SU-DHL-6 (cell line): ENCODE measurements around the gene DOCK9.

Experiments used
- H2AFZ ChIP-seq: fragments of 200-600 bp; sonication (generic); 2 replicates; pipeline ENCODE4 v1.6.1; 2014; ENCODE audit warnings: low read depth, mild to moderate bottlenecking, moderate library complexity, mixed read lengths, antibody characterized with exemption, low read length; ENCODE audit not compliant: severe bottlenecking
- H3F3A ChIP-seq: fragments of 200-600 bp; shearing (Covaris generic); 2 replicates; pipeline ENCODE4 v1.6.0; 2016; ENCODE audit warnings: antibody characterized with exemption, mild to moderate bottlenecking; ENCODE audit not compliant: insufficient read depth
- H3K27ac ChIP-seq: fragments of 200-600 bp; sonication (generic); 2 replicates; pipeline ENCODE4 v1.5.1; 2016; ENCODE audit warnings: low read depth, mild to moderate bottlenecking, low read length, moderate library complexity, mixed read lengths
- H3K27me3 ChIP-seq: fragments of 200-600 bp; sonication (generic), shearing (Covaris generic); 2 replicates; pipeline ENCODE4 v1.6.0; 2014; ENCODE audit warnings: mild to moderate bottlenecking, low read length
- H3K36me3 ChIP-seq: fragments of 200-600 bp; sonication (generic); 2 replicates; pipeline ENCODE4 v1.6.1; 2014; ENCODE audit warnings: mild to moderate bottlenecking, low read length, mixed read lengths
- H3K4me2 ChIP-seq: fragments of 300-600, 200-600 bp; shearing (Covaris generic), sonication (generic); 2 replicates; pipeline ENCODE4 v1.6.0; 2014; ENCODE audit warnings: low read length, low read depth, mild to moderate bottlenecking; ENCODE audit not compliant: poor library complexity, severe bottlenecking
- H3K4me3 ChIP-seq: fragments of 200-600 bp; sonication (generic); 2 replicates; pipeline ENCODE4 v1.5.1; 2014; ENCODE audit warnings: antibody characterized with exemption, low read length, mild to moderate bottlenecking, mixed read lengths; ENCODE audit not compliant: insufficient read depth, poor library complexity, severe bottlenecking
- H3K79me2 ChIP-seq: fragments of 200-600 bp; sonication (generic); 2 replicates; pipeline ENCODE4 v1.6.1; 2014; ENCODE audit warnings: mild to moderate bottlenecking, low read length, moderate library complexity; ENCODE audit not compliant: insufficient read depth
- H3K9ac ChIP-seq: fragments of 200-600 bp; sonication (generic); 2 replicates; pipeline ENCODE4 v1.7.0; 2014; ENCODE audit warnings: mild to moderate bottlenecking, low read length
- H3K9me2 ChIP-seq: fragments of 200-600 bp; sonication (generic); replicated peaks from 2 replicates; pipeline ENCODE4 v1.6.1; 2014; ENCODE audit warnings: low read length; ENCODE audit not compliant: insufficient read depth
- H3K9me3 ChIP-seq: fragments of 200-600 bp; sonication (generic); 2 replicates; pipeline ENCODE4 v1.6.1; 2014; ENCODE audit warnings: low read length, mixed read lengths; ENCODE audit not compliant: insufficient read depth
- H4K20me1 ChIP-seq: fragments of 200-600 bp; sonication (generic); 2 replicates; pipeline ENCODE4 v1.6.1; 2014; ENCODE audit warnings: low read depth, mild to moderate bottlenecking, antibody characterized with exemption, low read length, moderate library complexity, mixed read lengths
- CTCF ChIP-seq: fragments of 200-600 bp; sonication (generic); IDR thresholded peaks from one replicate; pipeline ENCODE4 v1.5.1; 2017; ENCODE audit warnings: antibody characterized with exemption, mild to moderate bottlenecking, low read length, moderate library complexity; ENCODE audit not compliant: insufficient read depth, poor library complexity, severe bottlenecking
- EZH2phosphoT487 ChIP-seq: fragments of 200-600 bp; sonication (generic), shearing (Covaris generic); conservative IDR thresholded peaks from 2 replicates; pipeline ENCODE4 v1.6.1; 2018; ENCODE audit warnings: mild to moderate bottlenecking, antibody characterized with exemption, low read length, moderate library complexity, mixed read lengths

DOCK9 gene

GRCh38 chr13:98937911-98938381, 39.9 kb downstream of the DOCK9 start:
- H3K4me3 ChIP-seq, result no peak overlapping the region

GRCh38 chr13:98934243-98934642, 43.6 kb downstream of the DOCK9 start:
- Histone ChIP-seq H2AFZ (no peak overlapping the region), H4K20me1 (no peaks in the 10 kb centered on the region), H3K79me2 (no peaks in the 10 kb centered on the region), H3K27me3 (no peaks in the 10 kb centered on the region), H3K36me3 (no peaks in the 10 kb centered on the region), H3K4me2 (no peak overlapping the region), H3K9me2 (no peaks in the 10 kb centered on the region), H3F3A (no peaks in the 10 kb centered on the region), H3K9me3 (no peaks in the 10 kb centered on the region), H3K27ac (no peak overlapping the region), H3K9ac (no peak overlapping the region), H3K4me3 (no peak overlapping the region)
- TF ChIP-seq CTCF (no peak), EZH2phosphoT487 (no peak)

More at GRCh38 chr13:98937911-98938381, 39.9 kb downstream of the DOCK9 start:
- no peaks in the 10 kb centered on the region for H3K36me3 ChIP-seq
- TF ChIP-seq EZH2phosphoT487 (no peak), CTCF (no peak)
- H2AFZ ChIP-seq, result no peak overlapping the region
- H4K20me1 ChIP-seq, result no peaks in the 10 kb centered on the region
- H3K27me3 ChIP-seq, result no peaks in the 10 kb centered on the region
- no peak overlapping the region for H3K9ac ChIP-seq
- no peaks in the 10 kb centered on the region for H3K79me2 ChIP-seq
- no peak overlapping the region for H3K27ac ChIP-seq
- no peak overlapping the region for H3K4me2 ChIP-seq
- H3F3A ChIP-seq, result no peaks in the 10 kb centered on the region
- no peaks in the 10 kb centered on the region for H3K9me3 ChIP-seq
- no peaks in the 10 kb centered on the region for H3K9me2 ChIP-seq

- Histone ChIP-seq H3K4me3 (no peak overlapping the region), H3F3A (no peaks in the 10 kb centered on the region), H3K4me2 (peak overlapping the region; percentile 30), H3K27me3 (no peaks in the 10 kb centered on the region), H4K20me1 (no peaks in the 10 kb centered on the region), H3K9ac (no peak overlapping the region), H2AFZ (peak overlapping the region; percentile 77), H3K27ac (no peak overlapping the region), H3K36me3 (no peaks in the 10 kb centered on the region), H3K9me3 (no peaks in the 10 kb centered on the region), H3K79me2 (no peaks in the 10 kb centered on the region), H3K9me2 (no peaks in the 10 kb centered on the region)
- TF ChIP-seq CTCF, result no peak
- TF ChIP-seq EZH2phosphoT487, result no peak
These were observed 47.7 kb downstream of the DOCK9 start for GRCh38 chr13:98930151-98930591.
